Effector memory CD8-positive, alpha-beta T cell (primary cell): Measurements from ENCODE around the gene AHCYL1.

ENCODE experiments used
- ATAC-seq: fragments of 150-1000 bp; cut with Tn5 transposase; replicated peaks from 2 replicates; pipeline ENCODE4 v1.10.0; 2021; ENCODE audit warnings: mild to moderate bottlenecking, moderate library complexity
- DNase-seq, 3 experiments: peaks; one replicate each; pipeline ENCODE4 v3.0.0; 2021
- H3K27ac Mint-ChIP-seq, 2 donors: one replicate each; pipeline ENCODE4 v1.8.0; 2022; ENCODE audit warnings: mild to moderate bottlenecking in 2 of 2, mixed read lengths in 2 of 2, moderate library complexity in 2 of 2
- H3K27me3 Mint-ChIP-seq, 2 donors: one replicate each; pipeline ENCODE4 v1.8.0; 2022; ENCODE audit warnings: mixed read lengths in 2 of 2
- H3K36me3 Mint-ChIP-seq: one replicate; pipeline ENCODE4 v1.8.0; 2022; ENCODE audit warnings: mild to moderate bottlenecking, moderate library complexity, mixed read lengths; ENCODE audit not compliant: insufficient read depth
- H3K4me1 Mint-ChIP-seq, 2 donors: one replicate each; pipeline ENCODE4 v1.8.0; 2022; ENCODE audit warnings: low read depth in 2 of 2, mixed read lengths in 2 of 2
- H3K4me3 Mint-ChIP-seq, 2 donors: one replicate each; pipeline ENCODE4 v1.8.0; 2022; ENCODE audit warnings: mild to moderate bottlenecking in 2 of 2, mixed read lengths in 2 of 2, moderate library complexity in 2 of 2
- H3K9me3 Mint-ChIP-seq, 2 donors: one replicate each; pipeline ENCODE4 v1.8.0; 2022; ENCODE audit warnings: mixed read lengths in 2 of 2

AHCYL1 gene

GRCh38 chr1:110056776-110057175 lies 72.2 kb downstream of the AHCYL1 start:
- Mint-ChIP-seq H3K9me3 (no peaks in the 10 kb centered on the region), H3K27ac (no peak overlapping the region)

DNA sequence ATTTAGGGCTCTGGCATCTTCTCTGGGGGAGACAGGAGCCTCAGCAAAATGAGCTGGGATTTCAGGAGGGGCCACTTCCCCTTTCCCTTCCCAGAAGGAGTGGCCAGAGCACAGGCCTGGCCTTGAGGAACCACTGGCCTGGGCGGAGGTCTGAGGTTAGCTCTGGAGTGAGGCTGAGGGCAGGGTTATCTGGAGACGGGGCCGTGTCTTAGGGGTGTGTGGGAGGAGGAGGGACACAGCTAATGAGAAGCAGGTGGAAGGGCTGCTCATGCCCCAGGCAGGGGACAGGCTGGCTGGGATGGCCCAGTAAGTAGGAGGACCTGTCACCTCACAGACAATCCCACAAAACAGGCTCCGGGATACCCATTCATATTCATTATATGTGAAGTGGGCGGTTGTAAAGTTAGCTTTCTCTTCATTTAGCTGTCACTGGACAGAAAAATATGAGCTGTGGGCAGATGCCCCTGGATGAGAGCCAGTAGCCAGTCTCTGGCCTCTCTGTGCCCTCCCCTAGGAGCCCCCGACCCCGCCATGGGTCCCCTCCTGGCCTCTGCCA lies 73.5 kb downstream of the AHCYL1 start:
- Mint-ChIP-seq H3K36me3 (peaks cover 38% of the 10 kb centered on the region), H3K4me3 (no peak overlapping the region), H3K27me3 (no peaks in the 10 kb centered on the region), H3K4me1 (peaks cover 6 to 10% of the 10 kb centered on the region in 2 donors), H3K27ac (peak overlapping the region in 1 of 2 donors; percentile 20), H3K9me3 (no peaks in the 10 kb centered on the region)
- no peak for ATAC-seq
- no peak for DNase-seq

More at GRCh38 chr1:110056776-110057175, 72.2 kb downstream of the AHCYL1 start:
- Mint-ChIP-seq H3K4me1 (peaks cover 7 to 10% of the 10 kb centered on the region in 2 donors), H3K27me3 (no peaks in the 10 kb centered on the region), H3K36me3 (peaks cover 50% of the 10 kb centered on the region), H3K4me3 (no peak overlapping the region)
- no peak for ATAC-seq
- no peak for DNase-seq

GRCh38 chr1:110058591-110058990 lies 74.0 kb downstream of the AHCYL1 start:
- no peaks in the 10 kb centered on the region for H3K27me3 Mint-ChIP-seq
- peaks cover 2 to 10% of the 10 kb centered on the region in 2 donors for H3K4me1 Mint-ChIP-seq
- no peak overlapping the region for H3K4me3 Mint-ChIP-seq
- H3K27ac Mint-ChIP-seq: peak overlapping the region in 1 of 2 donors; percentile 20
- peaks cover 34% of the 10 kb centered on the region for H3K36me3 Mint-ChIP-seq
- ATAC-seq (no peak), DNase-seq (no peak)
- no peaks in the 10 kb centered on the region for H3K9me3 Mint-ChIP-seq

- no peak for ATAC-seq
- Mint-ChIP-seq H3K9me3 (no peaks in the 10 kb centered on the region), H3K4me3 (no peak overlapping the region), H3K27ac (peak overlapping the region in 1 of 2 donors; percentile 80), H3K36me3 (peaks cover 27% of the 10 kb centered on the region), H3K27me3 (no peaks in the 10 kb centered on the region), H3K4me1 (peaks cover 2 to 10% of the 10 kb centered on the region in 2 donors)
- no peak for DNase-seq
These were observed 74.7 kb downstream of the AHCYL1 start for GRCh38 chr1:110059133-110059863.

- Mint-ChIP-seq H3K4me3 (no peak overlapping the region), H3K4me1 (peaks cover 2 to 10% of the 10 kb centered on the region in 2 donors), H3K27me3 (peaks cover 0 to 7% of the 10 kb centered on the region in 2 donors), H3K27ac (peak overlapping the region; percentile 42 to 80), H3K36me3 (peaks cover 18% of the 10 kb centered on the region), H3K9me3 (no peaks in the 10 kb centered on the region)
- DNase-seq: peak; percentile 68 to 74 (median 72)
- peak; percentile 82 for ATAC-seq
These were observed 75.6 kb downstream of the AHCYL1 start for GRCh38 chr1:110060034-110060661.

GRCh38 chr1:110060662-110061060 lies 76.1 kb downstream of the AHCYL1 start:
- no peak for DNase-seq
- Mint-ChIP-seq H3K27ac (peak overlapping the region in 1 of 2 donors; percentile 80), H3K4me1 (peaks cover 2 to 10% of the 10 kb centered on the region in 2 donors), H3K27me3 (peaks cover 0 to 12% of the 10 kb centered on the region in 2 donors), H3K9me3 (no peaks in the 10 kb centered on the region), H3K36me3 (peaks cover 13% of the 10 kb centered on the region), H3K4me3 (no peak overlapping the region)
- no peak for ATAC-seq

DNA sequence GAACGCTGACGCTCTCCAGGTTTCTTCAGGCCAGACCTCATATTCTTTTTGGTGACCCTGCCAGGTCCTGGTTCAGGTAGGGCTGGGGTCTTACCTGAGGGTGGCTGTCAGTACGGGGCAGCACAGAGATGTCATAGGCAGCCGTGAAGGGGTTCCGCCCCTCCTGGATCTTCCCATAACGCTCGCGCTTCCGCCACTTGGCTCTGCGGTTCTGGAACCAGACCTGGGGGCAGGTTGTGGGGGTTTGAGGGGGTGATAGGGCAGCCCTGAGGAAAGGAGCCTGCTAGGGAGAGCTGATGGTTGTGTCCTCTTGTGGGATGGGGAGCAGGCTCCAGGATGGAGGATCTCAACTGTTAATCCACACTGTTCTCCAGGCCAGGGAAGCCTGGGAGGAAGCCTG lies 76.8 kb downstream of the AHCYL1 start:
- peak overlapping the region in 1 of 2 donors; percentile 27 for H3K27ac Mint-ChIP-seq
- H3K27me3 Mint-ChIP-seq: peaks cover 4 to 19% of the 10 kb centered on the region in 2 donors
- H3K4me1 Mint-ChIP-seq: peaks cover 2 to 10% of the 10 kb centered on the region in 2 donors
- H3K36me3 Mint-ChIP-seq: peaks cover 11% of the 10 kb centered on the region
- no peak overlapping the region for H3K4me3 Mint-ChIP-seq
- ATAC-seq (no peak), DNase-seq (no peak)
- H3K9me3 Mint-ChIP-seq: no peaks in the 10 kb centered on the region

GRCh38 chr1:110062612-110063011 lies 78.0 kb downstream of the AHCYL1 start:
- ATAC-seq: no peak
- no peak for DNase-seq
- H3K9me3 Mint-ChIP-seq: no peaks in the 10 kb centered on the region
- H3K27ac Mint-ChIP-seq: no peak overlapping the region
- no peak overlapping the region for H3K4me3 Mint-ChIP-seq
- H3K27me3 Mint-ChIP-seq: peaks cover 15 to 32% of the 10 kb centered on the region in 2 donors
- H3K36me3 Mint-ChIP-seq: peaks cover under 1% of the 10 kb centered on the region
- peaks cover 2 to 8% of the 10 kb centered on the region in 2 donors for H3K4me1 Mint-ChIP-seq

- H3K36me3 Mint-ChIP-seq: no peaks in the 10 kb centered on the region
- peaks cover 10 to 11% of the 10 kb centered on the region in 2 donors for H3K4me1 Mint-ChIP-seq
- peaks cover 26 to 43% of the 10 kb centered on the region in 2 donors for H3K27me3 Mint-ChIP-seq
- H3K9me3 Mint-ChIP-seq: no peaks in the 10 kb centered on the region
- H3K27ac Mint-ChIP-seq: no peak overlapping the region
- H3K4me3 Mint-ChIP-seq: no peak overlapping the region
- no peak for ATAC-seq
- no peak for DNase-seq
These were observed 79.2 kb downstream of the AHCYL1 start for GRCh38 chr1:110063781-110064180.

- no peak for ATAC-seq
- Mint-ChIP-seq H3K27ac (no peak overlapping the region), H3K4me1 (peaks cover 11 to 12% of the 10 kb centered on the region in 2 donors), H3K36me3 (no peaks in the 10 kb centered on the region), H3K4me3 (no peak overlapping the region), H3K9me3 (no peaks in the 10 kb centered on the region), H3K27me3 (peaks cover 28 to 53% of the 10 kb centered on the region in 2 donors)
- no peak for DNase-seq
These were observed 80.2 kb downstream of the AHCYL1 start for GRCh38 chr1:110064576-110065337.

GRCh38 chr1:110065841-110066240 lies 81.3 kb downstream of the AHCYL1 start:
- peaks cover 7 to 10% of the 10 kb centered on the region in 2 donors for H3K4me1 Mint-ChIP-seq
- DNase-seq (no peak), ATAC-seq (no peak)
- H3K27me3 Mint-ChIP-seq: peaks cover 30 to 63% of the 10 kb centered on the region in 2 donors
- H3K27ac Mint-ChIP-seq: no peak overlapping the region
- H3K4me3 Mint-ChIP-seq: no peak overlapping the region
- peaks cover 3% of the 10 kb centered on the region for H3K36me3 Mint-ChIP-seq
- H3K9me3 Mint-ChIP-seq: no peaks in the 10 kb centered on the region

DNA sequence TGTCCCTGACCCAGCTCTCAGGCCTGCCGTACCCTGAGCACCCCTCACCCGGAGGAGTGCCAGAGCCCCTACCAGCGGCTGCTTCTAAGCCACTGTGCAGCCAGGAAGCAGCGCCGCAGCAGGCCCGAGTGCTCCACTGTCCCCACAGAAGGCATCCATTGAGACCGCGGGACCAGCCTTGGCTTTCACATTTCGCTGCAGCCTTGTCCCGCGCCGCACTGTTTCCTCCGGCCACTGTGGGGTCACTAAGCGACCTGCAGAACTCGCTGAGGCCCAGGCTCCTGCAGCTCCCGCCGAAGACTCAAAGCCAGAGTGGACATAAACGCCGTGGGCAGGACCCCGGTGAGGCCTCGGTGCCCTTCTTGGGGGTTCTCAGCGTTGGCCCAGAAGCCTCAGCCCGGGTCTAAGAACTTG lies 82.9 kb downstream of the AHCYL1 start:
- no peak overlapping the region for H3K27ac Mint-ChIP-seq
- no peaks in the 10 kb centered on the region for H3K9me3 Mint-ChIP-seq
- peaks cover 7 to 11% of the 10 kb centered on the region in 2 donors for H3K4me1 Mint-ChIP-seq
- ATAC-seq (no peak), DNase-seq (peak in 1 of 3 experiments; percentile 8)
- peak overlapping the region; percentile 37 to 70 for H3K4me3 Mint-ChIP-seq
- peaks cover 46 to 79% of the 10 kb centered on the region in 2 donors for H3K27me3 Mint-ChIP-seq
- peaks cover 3% of the 10 kb centered on the region for H3K36me3 Mint-ChIP-seq
